Measurements from ENCODE around the gene GULP1. TPM values are rescaled to one million over a fixed set of nuclear protein-coding genes. Genes with fewer than 3 reads are reported as not detected.
A peak's percentile ranks its signal among the peaks of the same experiment; 100 is the strongest.

Gene GULP1
- polyA plus RNA-seq, 1 donor (not counting 4 experiments of a cell fraction or from before 2014, with no cell fraction given) = 11.7 TPM

DNA sequence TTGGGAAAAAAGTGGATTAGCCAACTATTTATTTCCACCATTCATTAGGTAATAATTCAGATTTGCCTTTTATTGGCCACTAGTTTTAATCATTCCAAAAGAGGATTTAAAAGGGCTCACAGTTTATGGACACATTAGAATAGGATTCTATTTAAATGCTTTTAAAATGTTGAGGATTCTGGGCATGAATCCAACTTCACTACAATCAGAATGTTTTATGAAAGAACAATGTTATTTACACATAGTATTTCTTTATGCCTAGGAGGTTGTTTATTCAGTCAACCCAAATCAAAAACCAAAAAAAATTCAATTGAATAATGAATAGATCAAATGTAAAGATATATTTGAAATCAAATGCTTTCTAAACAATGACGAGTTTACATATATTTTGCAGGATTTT is 232.2 kb downstream of the GULP1 start:
- no peaks in the 10 kb centered on the region for H3K36me3 ChIP-seq (ENCODE audit: control insufficient read depth in 2 of 2, extremely low read depth in 1 of 2, insufficient read depth in 2 of 2, low read length in 2 of 2)
- TF ChIP-seq EZH2 (IDR thresholded peaks at IDR 0.05; ENCODE audit: low read length) = no peak
- TF ChIP-seq, protein P1, sequence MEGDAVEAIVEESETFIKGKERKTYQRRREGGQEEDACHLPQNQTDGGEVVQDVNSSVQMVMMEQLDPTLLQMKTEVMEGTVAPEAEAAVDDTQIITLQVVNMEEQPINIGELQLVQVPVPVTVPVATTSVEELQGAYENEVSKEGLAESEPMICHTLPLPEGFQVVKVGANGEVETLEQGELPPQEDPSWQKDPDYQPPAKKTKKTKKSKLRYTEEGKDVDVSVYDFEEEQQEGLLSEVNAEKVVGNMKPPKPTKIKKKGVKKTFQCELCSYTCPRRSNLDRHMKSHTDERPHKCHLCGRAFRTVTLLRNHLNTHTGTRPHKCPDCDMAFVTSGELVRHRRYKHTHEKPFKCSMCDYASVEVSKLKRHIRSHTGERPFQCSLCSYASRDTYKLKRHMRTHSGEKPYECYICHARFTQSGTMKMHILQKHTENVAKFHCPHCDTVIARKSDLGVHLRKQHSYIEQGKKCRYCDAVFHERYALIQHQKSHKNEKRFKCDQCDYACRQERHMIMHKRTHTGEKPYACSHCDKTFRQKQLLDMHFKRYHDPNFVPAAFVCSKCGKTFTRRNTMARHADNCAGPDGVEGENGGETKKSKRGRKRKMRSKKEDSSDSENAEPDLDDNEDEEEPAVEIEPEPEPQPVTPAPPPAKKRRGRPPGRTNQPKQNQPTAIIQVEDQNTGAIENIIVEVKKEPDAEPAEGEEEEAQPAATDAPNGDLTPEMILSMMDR (optimal IDR thresholded peaks at IDR 0.05 in 1 of 3, IDR thresholded peaks at IDR 0.05 in 1 of 3, conservative IDR thresholded peaks at IDR 0.05 in 1 of 3; ENCODE audit: extremely low read depth in 1 of 3, insufficient read depth in 2 of 3, low read length in 3 of 3) = no peak
- dilution Hi-C loops (cut with MboI; ENCODE audit: extremely low pct_ligation_motif_present, low sequenced_read_pairs) = no loop called here
- no peaks in the 10 kb centered on the region for H4K20me1 ChIP-seq (ENCODE audit: control insufficient read depth, extremely low read depth, insufficient read depth, low read length)
- H3K9me1 ChIP-seq (ENCODE audit: control insufficient read depth, extremely low read depth, insufficient read depth, low read length) = no peaks in the 10 kb centered on the region
- no peak for DNase-seq (ENCODE audit: low read depth, low spot score)
- no peak overlapping the region for H3K9ac ChIP-seq (ENCODE audit: control insufficient read depth, extremely low read depth, insufficient read depth, low read length)
- H3K27me3 ChIP-seq (ENCODE audit: control insufficient read depth, extremely low read depth, insufficient read depth, low read length) = no peaks in the 10 kb centered on the region
- no peak for FAIRE-seq
- no peaks in the 10 kb centered on the region for H3K79me2 ChIP-seq (ENCODE audit: control insufficient read depth, insufficient read depth, low read length)
- no peak overlapping the region for H3K4me3 ChIP-seq (ENCODE audit: control insufficient read depth in 2 of 3, extremely low read depth in 1 of 3, insufficient read depth in 2 of 3, low read depth in 1 of 3, low read length in 3 of 3)
- H3K27ac ChIP-seq (ENCODE audit: control insufficient read depth, insufficient read depth, low read length) = no peak overlapping the region
- peaks cover 4% of the 10 kb centered on the region for H3K4me1 ChIP-seq (ENCODE audit: control insufficient read depth, extremely low read depth, insufficient read depth, low read length)
- no peak overlapping the region for H2AFZ ChIP-seq (ENCODE audit: control insufficient read depth, low read length)
- H3K9me3 ChIP-seq (ENCODE audit: control insufficient read depth, low read depth, low read length) = no peaks in the 10 kb centered on the region
- H3K4me2 ChIP-seq (ENCODE audit: control insufficient read depth, extremely low read depth, insufficient read depth, low read depth, low read length) = no peak overlapping the region

DNA sequence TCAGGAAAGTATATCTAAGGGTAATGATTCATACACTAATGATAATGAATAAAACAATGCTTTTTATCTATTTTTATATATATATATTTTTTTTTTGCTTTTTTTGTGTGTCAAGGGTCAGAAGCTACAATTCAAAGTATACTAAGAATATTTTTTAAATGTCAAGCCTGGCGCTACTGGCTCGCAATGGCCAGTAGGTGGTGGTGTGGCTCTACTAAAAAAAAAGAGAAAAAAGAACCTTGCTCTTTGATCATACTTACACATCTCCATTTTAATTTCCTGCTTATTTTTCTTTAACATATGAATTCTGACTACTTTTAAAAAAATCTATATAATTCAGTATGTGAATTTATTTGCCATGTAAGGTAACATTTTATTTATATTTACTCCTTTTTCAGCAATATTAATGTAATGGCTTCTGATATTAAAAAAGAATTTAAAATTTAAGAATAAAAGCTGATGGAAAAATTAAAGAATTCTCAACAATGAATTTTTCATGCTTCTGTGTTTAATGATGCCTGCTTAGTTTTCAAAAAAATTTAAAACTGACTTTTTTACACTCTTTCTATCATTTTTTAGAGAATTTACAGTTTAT is 232.9 kb downstream of the GULP1 start:
- H3K9me1 ChIP-seq (ENCODE audit: control insufficient read depth, extremely low read depth, insufficient read depth, low read length) = no peaks in the 10 kb centered on the region
- H3K4me1 ChIP-seq (ENCODE audit: control insufficient read depth, extremely low read depth, insufficient read depth, low read length) = no peaks in the 10 kb centered on the region
- dilution Hi-C loops (cut with MboI; ENCODE audit: extremely low pct_ligation_motif_present, low sequenced_read_pairs) = loop anchor here (25.0 kb wide), 1 partner anchor 463 kb away; no protein-coding TSS in a partner anchor
- no peaks in the 10 kb centered on the region for H4K20me1 ChIP-seq (ENCODE audit: control insufficient read depth, extremely low read depth, insufficient read depth, low read length)
- H3K79me2 ChIP-seq (ENCODE audit: control insufficient read depth, insufficient read depth, low read length) = no peaks in the 10 kb centered on the region
- no peaks in the 10 kb centered on the region for H3K36me3 ChIP-seq (ENCODE audit: control insufficient read depth in 2 of 2, extremely low read depth in 1 of 2, insufficient read depth in 2 of 2, low read length in 2 of 2)
- FAIRE-seq = no peak
- no peak overlapping the region for H3K4me2 ChIP-seq (ENCODE audit: control insufficient read depth, extremely low read depth, insufficient read depth, low read depth, low read length)
- DNase-seq (ENCODE audit: low read depth, low spot score) = no peak
- no peak overlapping the region for H3K9ac ChIP-seq (ENCODE audit: control insufficient read depth, extremely low read depth, insufficient read depth, low read length)
- TF ChIP-seq, protein P1 (optimal IDR thresholded peaks at IDR 0.05 in 1 of 3, IDR thresholded peaks at IDR 0.05 in 1 of 3, conservative IDR thresholded peaks at IDR 0.05 in 1 of 3; ENCODE audit: extremely low read depth in 1 of 3, insufficient read depth in 2 of 3, low read length in 3 of 3) = peak; percentile 43 to 62 (median 44)
- TF ChIP-seq EZH2 (IDR thresholded peaks at IDR 0.05; ENCODE audit: low read length) = no peak
- no peak overlapping the region for H2AFZ ChIP-seq (ENCODE audit: control insufficient read depth, low read length)
- H3K27ac ChIP-seq (ENCODE audit: control insufficient read depth, insufficient read depth, low read length) = no peak overlapping the region
- H3K4me3 ChIP-seq (ENCODE audit: control insufficient read depth in 2 of 3, extremely low read depth in 1 of 3, insufficient read depth in 2 of 3, low read depth in 1 of 3, low read length in 3 of 3) = no peak overlapping the region
- H3K9me3 ChIP-seq (ENCODE audit: control insufficient read depth, low read depth, low read length) = no peaks in the 10 kb centered on the region
- H3K27me3 ChIP-seq (ENCODE audit: control insufficient read depth, extremely low read depth, insufficient read depth, low read length) = no peaks in the 10 kb centered on the region
